Natural killer cell (primary cell): Measurements from ENCODE around the gene PCDH20. TPM values are rescaled to one million over a fixed set of nuclear protein-coding genes. Genes with fewer than 3 reads are reported as not detected.

Source experiments
- ATAC-seq, 3 donors: fragments of 150-1000 bp in 2 of 3; fragments of 200-7000 bp in 1 of 3; cut with Tn5 transposase; 1 replicate in 1 of 3; 2 replicates in 2 of 3; pipeline ENCODE4 v1.10.0; 2021; ENCODE audit warnings: mild to moderate bottlenecking in 2 of 3, moderate library complexity in 2 of 3
- DNase-seq, 2 donors: peaks; one replicate each; pipeline versions ENCODE4 v3.0.0 to v3.0.0-alpha.2; 2013 to 2021; ENCODE audit warnings: mixed read lengths in 1 of 2
- H3K27ac ChIP-seq: one replicate; pipeline ENCODE4 v1.5.1; 2013; ENCODE audit warnings: mild to moderate bottlenecking, low read length
- H3K27me3 ChIP-seq: one replicate; pipeline ENCODE4 v1.6.1; 2013; ENCODE audit warnings: low read length; ENCODE audit not compliant: control insufficient read depth, insufficient read depth
- H3K36me3 ChIP-seq: one replicate; pipeline ENCODE4 v1.6.1; 2013; ENCODE audit warnings: low read length; ENCODE audit not compliant: control insufficient read depth, insufficient read depth
- H3K4me1 ChIP-seq: one replicate; pipeline ENCODE4 v1.6.1; 2013; ENCODE audit warnings: low read length; ENCODE audit not compliant: control insufficient read depth, insufficient read depth
- H3K4me3 ChIP-seq: one replicate; pipeline ENCODE4 v1.5.1; 2013; ENCODE audit warnings: low read length
- H3K9me3 ChIP-seq: one replicate; pipeline ENCODE4 v1.6.1; 2013; ENCODE audit warnings: low read length; ENCODE audit not compliant: control insufficient read depth, insufficient read depth
- H3K27ac Mint-ChIP-seq, 2 donors: one replicate each; pipeline ENCODE4 v1.8.0; 2022; ENCODE audit warnings: mild to moderate bottlenecking in 2 of 2, mixed read lengths in 2 of 2, moderate library complexity in 1 of 2
- H3K27me3 Mint-ChIP-seq, 2 donors: one replicate each; pipeline ENCODE4 v1.8.0; 2022; ENCODE audit warnings: low read depth in 2 of 2, mixed read lengths in 2 of 2
- H3K36me3 Mint-ChIP-seq: one replicate; pipeline ENCODE4 v1.8.0; 2022; ENCODE audit warnings: mixed read lengths
- H3K4me1 Mint-ChIP-seq, 2 donors: one replicate each; pipeline ENCODE4 v1.8.0; 2022; ENCODE audit warnings: mixed read lengths in 2 of 2
- H3K4me3 Mint-ChIP-seq: one replicate; pipeline ENCODE4 v1.8.0; 2022; ENCODE audit warnings: mild to moderate bottlenecking, moderate library complexity, mixed read lengths
- H3K9me3 Mint-ChIP-seq, 2 donors: one replicate each; pipeline ENCODE4 v1.8.0; 2022; ENCODE audit warnings: mixed read lengths in 2 of 2
- intact Hi-C: fragments of 100-400 bp; cut with micrococcal nuclease; formaldehyde crosslinking; loops from one replicate; pipeline ENCODE4 v1.14.2; 2022
- total RNA-seq, 4 donors: library from RNA; stranded (reverse); fragments of 120-200 nt in 1 of 4; gene quantifications; one replicate each; pipeline versions ENCODE4 v1.2.3 to v1.2.4, GENCODE V29; 2013 to 2022
- TF ChIP-seq, protein P1 (sequence below): fragments of 200-600 bp; IDR thresholded peaks from one replicate; pipeline ENCODE4 v1.8.0; 2022; ENCODE audit warnings: antibody characterized with exemption

The PCDH20 gene
- total RNA-seq, 3 donors from 2014 or later (not counting 1 experiment from before 2014, with no cell fraction given) = not detected

DNA sequence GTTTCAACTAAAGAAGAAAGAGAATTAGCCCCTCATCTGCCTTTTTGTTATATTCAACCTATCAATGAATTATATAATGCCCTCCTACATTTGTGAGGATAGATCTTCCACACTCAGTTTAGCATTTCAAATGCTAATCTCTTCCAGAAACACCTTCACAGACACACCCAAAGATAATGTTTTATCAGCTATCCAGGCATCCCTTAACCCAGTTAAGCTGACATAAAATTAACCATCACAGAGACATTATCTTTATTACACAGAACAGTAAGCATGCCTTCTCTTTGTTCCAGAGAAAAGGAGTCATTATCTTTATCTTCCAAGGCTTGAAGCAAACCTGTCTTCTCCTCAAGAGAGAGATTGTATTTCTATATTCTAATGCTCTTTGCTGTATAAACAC is 53.1 kb downstream of the PCDH20 start:
- ATAC-seq = no peak
- no peaks in the 10 kb centered on the region for H3K4me1 Mint-ChIP-seq
- Histone ChIP-seq H3K4me1 (no peaks in the 10 kb centered on the region), H3K9me3 (peaks cover 8% of the 10 kb centered on the region), H3K4me3 (no peak overlapping the region), H3K27ac (no peak overlapping the region), H3K27me3 (no peaks in the 10 kb centered on the region), H3K36me3 (no peaks in the 10 kb centered on the region)
- TF ChIP-seq, protein P1, sequence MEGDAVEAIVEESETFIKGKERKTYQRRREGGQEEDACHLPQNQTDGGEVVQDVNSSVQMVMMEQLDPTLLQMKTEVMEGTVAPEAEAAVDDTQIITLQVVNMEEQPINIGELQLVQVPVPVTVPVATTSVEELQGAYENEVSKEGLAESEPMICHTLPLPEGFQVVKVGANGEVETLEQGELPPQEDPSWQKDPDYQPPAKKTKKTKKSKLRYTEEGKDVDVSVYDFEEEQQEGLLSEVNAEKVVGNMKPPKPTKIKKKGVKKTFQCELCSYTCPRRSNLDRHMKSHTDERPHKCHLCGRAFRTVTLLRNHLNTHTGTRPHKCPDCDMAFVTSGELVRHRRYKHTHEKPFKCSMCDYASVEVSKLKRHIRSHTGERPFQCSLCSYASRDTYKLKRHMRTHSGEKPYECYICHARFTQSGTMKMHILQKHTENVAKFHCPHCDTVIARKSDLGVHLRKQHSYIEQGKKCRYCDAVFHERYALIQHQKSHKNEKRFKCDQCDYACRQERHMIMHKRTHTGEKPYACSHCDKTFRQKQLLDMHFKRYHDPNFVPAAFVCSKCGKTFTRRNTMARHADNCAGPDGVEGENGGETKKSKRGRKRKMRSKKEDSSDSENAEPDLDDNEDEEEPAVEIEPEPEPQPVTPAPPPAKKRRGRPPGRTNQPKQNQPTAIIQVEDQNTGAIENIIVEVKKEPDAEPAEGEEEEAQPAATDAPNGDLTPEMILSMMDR = no peak
- H3K27me3 Mint-ChIP-seq = no peaks in the 10 kb centered on the region
- no peak overlapping the region for H3K4me3 Mint-ChIP-seq
- no peak for DNase-seq
- intact Hi-C loops = no loop called here
- H3K36me3 Mint-ChIP-seq = peaks cover 11% of the 10 kb centered on the region
- peaks cover 22 to 27% of the 10 kb centered on the region in 2 donors for H3K9me3 Mint-ChIP-seq
- no peak overlapping the region for H3K27ac Mint-ChIP-seq
